ENCODE data around the gene PEPD. TPM values are rescaled to one million over a fixed set of nuclear protein-coding genes. Genes with fewer than 3 reads are reported as not detected.
A peak's percentile ranks its signal among the peaks of the same experiment; 100 is the strongest.

PEPD gene
- total RNA-seq, 8 experiments from 2014 or later: 15.1 to 113 (median 40.7) TPM

DNA sequence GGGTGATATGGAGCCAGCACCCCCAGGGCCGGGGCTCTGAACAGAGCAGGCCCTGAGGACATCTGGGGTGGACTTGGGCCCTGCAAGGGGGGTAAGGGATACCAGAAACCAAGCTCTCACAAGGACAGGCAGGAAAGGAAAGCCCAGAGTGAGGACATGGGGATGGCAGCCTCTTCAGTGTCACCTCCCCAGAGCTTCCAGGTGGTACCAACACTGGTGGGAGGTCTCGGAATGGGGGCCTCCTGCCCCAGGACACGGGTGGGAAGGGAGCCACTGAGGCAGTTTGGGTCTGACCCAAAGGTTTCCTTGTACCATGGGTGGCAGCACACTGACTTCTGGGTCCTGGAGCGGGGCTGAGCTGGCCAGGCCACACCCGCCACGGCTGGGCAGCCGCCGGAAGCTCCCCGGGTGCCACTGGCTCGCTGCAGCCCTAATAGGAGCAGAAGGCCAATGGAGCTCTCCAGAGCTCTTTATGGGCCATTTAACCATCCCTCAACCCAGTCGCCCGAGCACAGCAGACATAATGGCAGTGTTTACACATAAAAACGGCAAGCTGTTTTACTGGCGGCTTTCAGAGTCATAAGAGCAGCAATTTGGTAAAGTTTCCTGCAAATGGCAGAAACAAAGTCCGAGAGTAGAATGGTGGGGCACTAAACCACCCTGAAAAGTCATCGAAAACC lies 59.3 kb downstream of the PEPD start:
- whole genome bisulfite sequencing, 10 experiments: 80 to 100% (median 89%) methylated on average over 1 to 10 of the region's 16 CpGs; no CpG with 5 or more reads in 4 of the 10 experiments
- Histone ChIP-seq H3K27ac (no peak overlapping the region), H3K4me3 (no peak overlapping the region), H3K4me1 (replicated peaks in 1 of 2) (peaks cover 14 to 47% of the 10 kb centered on the region in 2 donors)
- peak in 1 of 8 experiments; percentile 35 for ATAC-seq (replicated peaks in 6 of 8)
- in situ Hi-C loops (cut with MboI; ENCODE audit: low pct_unique_long_range_greater_than_20kb in 2 of 9, low sequenced_read_pairs in 9 of 9, unreplicated experiment in 9 of 9): no loop called here

DNA sequence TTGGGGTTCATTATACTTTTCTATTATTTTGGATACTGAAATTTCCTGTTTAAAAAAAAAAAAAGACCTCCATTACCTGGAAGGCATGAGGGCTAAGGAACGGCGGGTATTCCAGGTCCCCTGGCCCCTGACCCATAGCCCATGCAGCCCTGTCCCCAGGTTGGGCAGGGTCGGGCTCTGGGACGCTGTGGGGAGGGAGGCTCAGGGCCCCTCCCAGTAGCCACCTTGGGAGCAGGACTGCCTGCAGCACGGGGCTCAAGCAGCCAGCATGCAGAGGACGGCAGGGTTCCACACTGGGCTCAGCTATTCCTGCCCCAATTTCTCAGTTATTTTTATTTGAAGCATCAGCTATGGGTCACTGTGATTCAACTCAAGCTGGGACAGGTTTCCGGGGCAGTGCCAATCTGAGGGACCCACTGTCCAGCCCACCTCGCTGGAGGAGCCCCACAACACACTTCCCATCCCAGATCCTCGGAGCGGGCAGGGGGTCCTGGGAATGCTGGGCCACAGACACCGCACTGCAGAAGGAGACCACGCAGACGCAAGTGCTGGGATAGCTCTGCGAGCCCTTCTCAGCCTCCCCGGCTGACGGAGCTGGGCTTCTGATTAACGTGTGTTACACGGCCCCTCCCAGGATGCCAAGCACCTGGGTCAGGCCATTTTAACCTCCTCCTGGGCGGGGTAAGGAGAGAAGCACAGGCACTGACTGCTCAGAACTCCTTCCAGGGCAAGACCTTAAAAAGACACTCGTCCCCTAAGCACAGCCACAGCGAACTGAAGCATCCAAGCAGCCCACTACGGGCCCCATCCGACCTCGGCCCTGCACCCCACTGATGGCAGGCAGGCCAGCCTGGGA lies 60.1 kb downstream of the PEPD start:
- Histone ChIP-seq H3K27ac (no peak overlapping the region), H3K4me3 (no peak overlapping the region), H3K4me1 (replicated peaks in 1 of 2) (peaks cover 11 to 42% of the 10 kb centered on the region in 2 donors)
- WGBS, 10 experiments: 86 to 100% (median 92%) methylated on average over 2 to 13 of the region's 24 CpGs; no CpG with 5 or more reads in 3 of the 10 experiments
- no peak for ATAC-seq (replicated peaks in 6 of 8)
- in situ Hi-C loops (cut with MboI; ENCODE audit: low pct_unique_long_range_greater_than_20kb in 2 of 9, low sequenced_read_pairs in 9 of 9, unreplicated experiment in 9 of 9): no loop called here

DNA sequence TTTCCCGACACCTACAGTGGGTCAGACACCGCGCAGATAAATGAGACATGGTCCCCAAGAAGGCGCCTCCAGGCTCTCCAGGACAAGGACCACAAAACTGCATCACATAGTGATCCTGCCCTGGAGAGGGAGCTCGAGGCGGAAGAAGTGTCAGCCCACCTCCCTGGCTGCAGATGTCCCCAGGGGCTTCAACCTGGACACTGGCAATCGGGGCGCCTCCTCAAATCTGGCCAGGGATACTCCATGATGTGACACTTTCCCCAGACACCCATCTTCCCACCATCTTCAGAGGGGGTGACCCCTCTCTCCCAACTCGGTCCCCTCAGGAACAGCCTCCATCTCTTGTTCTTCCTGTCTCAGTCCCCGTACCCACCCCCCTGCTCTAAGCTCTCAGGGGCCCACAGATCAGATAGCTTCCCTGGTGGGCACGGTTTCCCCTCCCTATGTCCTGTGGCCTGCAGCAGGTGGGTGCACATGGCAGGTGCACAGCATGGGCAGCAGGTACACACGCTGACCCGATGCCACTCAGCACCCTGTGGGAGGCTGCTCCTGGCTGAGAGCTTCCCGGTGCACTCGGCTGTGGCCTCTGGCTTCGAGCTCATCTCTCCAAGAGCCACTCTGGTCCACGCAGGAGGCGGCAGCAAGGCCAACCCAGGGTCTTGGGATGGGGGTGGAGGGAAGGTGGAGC lies 61.2 kb downstream of the PEPD start:
- 64 to 100% (median 87%) methylated on average over 3 to 8 of the region's 18 CpGs; no CpG with 5 or more reads in 5 of the 10 experiments for WGBS, 10 experiments
- no peak for ATAC-seq (replicated peaks in 6 of 8)
- H3K27ac ChIP-seq: no peak overlapping the region

DNA sequence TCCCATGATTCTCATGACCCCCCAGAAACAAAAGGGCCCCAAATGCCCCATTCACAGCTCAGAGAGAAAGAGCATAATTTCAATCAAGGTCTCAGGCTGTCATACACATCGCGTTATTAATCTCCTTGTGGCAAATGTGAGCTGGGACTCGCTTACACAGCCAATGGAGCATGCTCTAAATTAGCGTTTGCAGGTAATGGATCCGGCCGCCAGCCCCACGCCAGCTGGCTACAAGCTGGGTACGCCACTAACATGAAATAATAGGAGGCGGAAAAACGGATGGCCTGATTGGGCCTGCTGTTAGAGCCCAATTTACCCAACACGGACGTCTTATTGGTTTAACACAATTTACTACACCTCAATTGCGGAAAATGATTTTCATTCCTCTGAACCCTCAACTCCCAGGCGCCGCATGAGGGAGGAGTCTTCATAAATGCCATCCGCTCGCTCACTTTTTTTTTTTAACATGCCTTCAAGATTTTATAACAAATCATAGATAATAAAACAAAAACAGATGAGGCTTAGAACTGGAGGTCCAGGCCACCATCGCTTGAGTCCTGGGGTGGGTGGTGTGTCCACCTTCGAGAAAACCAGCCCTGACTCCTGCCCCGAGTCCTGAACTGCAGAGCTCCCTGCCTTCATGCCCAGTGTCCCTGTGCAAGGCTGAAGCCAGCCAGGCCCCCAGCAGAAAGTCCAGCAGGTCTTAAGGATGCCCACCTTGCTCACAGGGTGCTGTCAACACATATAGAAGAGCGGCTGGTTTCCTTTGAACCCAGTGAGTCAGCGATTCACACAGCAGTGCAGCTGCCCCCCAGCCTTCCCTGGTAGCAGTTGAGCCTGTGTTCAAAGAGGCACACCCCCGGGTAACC lies 62.1 kb downstream of the PEPD start:
- H3K27ac ChIP-seq: peak overlapping the region; percentile 1 to 46
- WGBS, 10 experiments: 69 to 100% (median 83%) methylated on average over 1 to 17 of the region's 23 CpGs
- in situ Hi-C loops (cut with MboI; ENCODE audit: low pct_unique_long_range_greater_than_20kb in 2 of 9, low sequenced_read_pairs in 9 of 9, unreplicated experiment in 9 of 9): no loop called here
- H3K4me3 ChIP-seq: no peak overlapping the region
- peaks cover 11 to 44% of the 10 kb centered on the region in 2 donors for H3K4me1 ChIP-seq (replicated peaks in 1 of 2)
- ATAC-seq (replicated peaks in 6 of 8): peak in 4 of 8 experiments; percentile 40 to 60 (median 53)

More for the DNA sequence above, 61.2 kb downstream of the PEPD start:
- Histone ChIP-seq H3K4me1 (replicated peaks in 1 of 2) (peaks cover 11 to 42% of the 10 kb centered on the region in 2 donors), H3K4me3 (no peak overlapping the region)
- in situ Hi-C loops (cut with MboI; ENCODE audit: low pct_unique_long_range_greater_than_20kb in 2 of 9, low sequenced_read_pairs in 9 of 9, unreplicated experiment in 9 of 9): no loop called here

DNA sequence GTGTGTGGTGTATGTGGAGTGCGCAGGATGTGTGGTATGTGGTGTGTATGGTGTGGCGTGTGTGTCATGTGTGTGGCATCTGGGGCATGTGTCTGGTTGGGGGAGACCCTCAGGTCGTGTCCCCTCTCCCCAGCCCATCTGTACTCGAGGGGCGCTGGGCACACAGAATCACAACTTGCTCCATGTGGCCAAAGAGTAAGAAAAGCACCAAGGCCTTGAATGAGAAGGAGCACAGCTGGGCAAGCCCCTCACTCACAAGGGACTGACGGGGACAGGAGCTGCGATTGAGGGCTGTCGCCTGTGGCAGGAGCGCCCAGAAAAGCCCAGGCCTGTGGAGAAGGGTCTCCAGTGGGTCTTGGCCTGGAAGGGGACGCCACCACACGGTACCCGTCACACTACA lies 62.8 kb downstream of the PEPD start:
- in situ Hi-C loops (cut with MboI; ENCODE audit: low pct_unique_long_range_greater_than_20kb in 2 of 9, low sequenced_read_pairs in 9 of 9, unreplicated experiment in 9 of 9): no loop called here
- ATAC-seq (replicated peaks in 6 of 8): peak in 4 of 8 experiments; percentile 16 to 39 (median 30)
- WGBS, 10 experiments: 90 to 92% methylated on average over 3 to 4 of the region's 12 CpGs; no CpG with 5 or more reads in 8 of the 10 experiments
- Histone ChIP-seq H3K27ac (peak overlapping the region; percentile 1 to 46), H3K4me3 (no peak overlapping the region), H3K4me1 (replicated peaks in 1 of 2) (peaks cover 11 to 42% of the 10 kb centered on the region in 2 donors)

DNA sequence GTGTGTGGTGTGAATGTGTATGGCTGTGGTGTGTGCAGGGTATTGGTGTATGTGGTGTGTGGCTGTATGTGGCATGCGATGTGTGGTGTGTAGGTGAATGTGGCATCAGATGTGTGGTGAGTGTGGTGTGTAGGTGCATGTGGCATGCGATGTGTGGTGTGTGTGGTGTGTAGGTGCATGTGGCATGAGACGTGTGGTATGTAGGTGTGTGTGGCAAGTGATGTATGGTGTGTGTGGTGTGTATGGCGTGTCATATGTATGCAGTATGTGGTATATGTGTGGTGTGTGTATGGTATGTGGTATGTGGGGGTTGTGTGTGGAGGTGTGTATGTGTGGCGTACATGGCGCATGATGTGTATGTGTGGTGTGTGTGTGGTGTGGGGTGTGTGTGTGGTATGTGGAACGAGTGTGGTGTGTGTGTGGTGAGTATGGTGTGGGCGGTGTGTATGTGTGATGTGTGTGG lies 63.4 kb downstream of the PEPD start:
- in situ Hi-C loops (cut with MboI; ENCODE audit: low pct_unique_long_range_greater_than_20kb in 2 of 9, low sequenced_read_pairs in 9 of 9, unreplicated experiment in 9 of 9): no loop called here
- H3K4me1 ChIP-seq (replicated peaks in 1 of 2): peaks cover 6 to 42% of the 10 kb centered on the region in 2 donors
- no peak overlapping the region for H3K27ac ChIP-seq
- H3K4me3 ChIP-seq: no peak overlapping the region
- ATAC-seq (replicated peaks in 6 of 8): no peak
- WGBS, 10 experiments: 100% methylated on average over 1 of the region's 8 CpGs; no CpG with 5 or more reads in 8 of the 10 experiments

DNA sequence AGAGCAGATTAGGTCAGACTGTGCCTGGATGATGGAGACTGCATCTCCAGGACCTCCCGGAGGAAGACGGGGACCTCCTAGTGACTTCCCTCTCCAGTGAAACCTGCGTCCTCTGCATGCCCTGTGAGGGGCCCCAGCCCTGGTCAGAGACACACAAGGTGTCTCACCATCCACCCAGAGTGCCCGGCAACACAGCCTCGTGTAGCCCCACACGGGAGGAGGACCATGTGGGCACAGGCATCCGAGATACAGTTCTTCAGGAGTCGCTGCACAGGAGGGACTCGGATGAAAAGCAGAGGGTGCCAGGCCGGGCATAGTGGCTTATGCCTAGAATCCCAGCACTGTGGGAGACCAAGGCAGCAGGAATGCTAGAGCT lies 64.8 kb downstream of the PEPD start:
- Histone ChIP-seq H3K4me1 (replicated peaks in 1 of 2) (peaks cover 4 to 34% of the 10 kb centered on the region in 2 donors), H3K27ac (no peak overlapping the region), H3K4me3 (no peak overlapping the region)
- ATAC-seq (replicated peaks in 6 of 8): no peak
- in situ Hi-C loops (cut with MboI; ENCODE audit: low pct_unique_long_range_greater_than_20kb in 2 of 9, low sequenced_read_pairs in 9 of 9, unreplicated experiment in 9 of 9): no loop called here
- WGBS, 10 experiments: 60 to 100% (median 89%) methylated on average over 2 to 6 of the region's 10 CpGs; no CpG with 5 or more reads in 5 of the 10 experiments

DNA sequence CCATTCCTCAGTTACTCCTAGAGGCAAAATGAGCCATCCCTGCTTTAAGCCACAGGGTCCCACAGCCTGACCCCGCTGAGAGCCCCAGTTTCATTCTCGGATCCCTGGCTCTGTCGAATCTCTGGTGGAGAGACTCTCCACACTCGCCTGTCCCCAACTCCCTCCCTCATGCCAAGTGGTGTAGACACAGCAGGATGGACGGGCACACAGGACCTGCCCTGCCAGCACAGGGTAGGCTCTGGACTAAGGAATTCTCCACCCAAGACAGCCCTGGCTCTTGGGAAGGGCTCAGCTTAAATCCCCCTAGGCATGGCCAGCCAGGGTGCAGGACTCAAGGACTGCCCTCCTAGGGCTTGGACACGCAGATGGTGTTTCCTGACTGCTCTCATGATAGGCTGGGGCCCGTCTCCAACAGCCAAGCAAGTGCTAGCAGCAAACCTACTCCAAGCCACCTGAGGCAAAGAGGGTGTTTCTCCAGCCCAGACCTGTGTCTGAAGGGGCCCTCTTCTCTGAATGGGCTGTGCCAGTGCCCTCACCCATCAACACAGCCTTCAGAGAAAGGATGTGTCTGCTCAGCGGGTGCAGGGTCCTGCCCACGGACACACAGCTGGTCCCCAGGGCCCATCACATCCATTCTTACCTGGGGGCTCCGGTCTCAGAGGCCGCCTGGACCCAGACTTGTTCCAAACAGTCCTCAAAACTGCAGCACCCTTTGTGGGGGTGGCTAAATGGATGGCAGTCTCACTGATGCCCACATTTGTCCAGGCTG lies 65.3 kb downstream of the PEPD start:
- in situ Hi-C loops (cut with MboI; ENCODE audit: low pct_unique_long_range_greater_than_20kb in 2 of 9, low sequenced_read_pairs in 9 of 9, unreplicated experiment in 9 of 9): no loop called here
- 74 to 100% (median 94%) methylated on average over 1 to 5 of the region's 11 CpGs; no CpG with 5 or more reads in 4 of the 10 experiments for WGBS, 10 experiments
- no peak overlapping the region for H3K27ac ChIP-seq
- no peak for ATAC-seq (replicated peaks in 6 of 8)
- peaks cover 4 to 28% of the 10 kb centered on the region in 2 donors for H3K4me1 ChIP-seq (replicated peaks in 1 of 2)
- no peak overlapping the region for H3K4me3 ChIP-seq

DNA sequence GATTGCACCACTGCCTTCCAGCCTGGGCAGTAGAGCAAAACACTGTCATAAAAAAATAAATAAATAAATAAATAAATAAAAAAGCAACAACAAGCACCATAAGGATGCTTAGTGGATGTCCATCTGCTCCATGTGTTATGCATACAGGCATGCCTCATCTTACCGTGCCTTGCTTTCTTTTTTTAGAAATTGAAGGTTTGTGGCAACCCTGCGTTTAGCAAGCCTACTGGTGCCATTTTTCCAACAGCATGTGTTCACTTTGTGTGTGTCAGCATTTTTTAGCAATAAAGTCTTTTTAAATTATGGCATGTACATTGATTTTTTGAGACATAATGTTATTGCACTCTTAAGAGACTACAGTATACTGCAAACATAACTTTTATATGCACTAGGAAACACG lies 68.3 kb downstream of the PEPD start:
- no peak overlapping the region for H3K4me3 ChIP-seq
- 37 to 92% (median 83%) methylated on average over 2 to 3 of the region's 3 CpGs for WGBS, 10 experiments
- in situ Hi-C loops (cut with MboI; ENCODE audit: low pct_unique_long_range_greater_than_20kb in 2 of 9, low sequenced_read_pairs in 9 of 9, unreplicated experiment in 9 of 9): no loop called here
- H3K4me1 ChIP-seq (replicated peaks in 1 of 2): peaks cover 0 to 14% of the 10 kb centered on the region in 2 donors
- no peak overlapping the region for H3K27ac ChIP-seq
- no peak for ATAC-seq (replicated peaks in 6 of 8)

DNA sequence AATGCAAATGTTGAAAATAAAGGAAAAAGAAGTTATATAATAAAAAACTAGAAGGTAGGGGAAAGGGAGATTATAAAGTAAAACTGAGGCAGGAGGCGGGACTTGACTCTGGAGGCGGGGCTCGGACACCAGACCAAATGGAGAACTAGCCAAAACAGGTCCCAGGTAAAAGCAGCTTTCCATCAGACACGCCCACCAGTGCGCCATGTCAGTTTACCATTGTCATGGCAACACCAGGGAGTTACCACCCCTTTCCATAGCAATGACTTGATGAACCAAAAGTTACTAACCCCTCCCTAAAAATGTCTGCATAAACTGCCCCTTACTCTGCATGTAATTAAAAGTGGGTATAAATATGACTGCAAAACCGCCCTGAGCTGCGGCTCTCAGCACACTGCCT lies 70.9 kb downstream of the PEPD start:
- Histone ChIP-seq H3K27ac (no peak overlapping the region), H3K4me1 (replicated peaks in 1 of 2) (peaks cover 10 to 24% of the 10 kb centered on the region in 2 donors), H3K4me3 (no peak overlapping the region)
- in situ Hi-C loops (cut with MboI; ENCODE audit: low pct_unique_long_range_greater_than_20kb in 2 of 9, low sequenced_read_pairs in 9 of 9, unreplicated experiment in 9 of 9): no loop called here
- peak in 2 of 8 experiments; percentile 24 to 36 for ATAC-seq (replicated peaks in 6 of 8)
- 77 to 100% (median 93%) methylated on average over 2 to 7 of the region's 7 CpGs for WGBS, 10 experiments

DNA sequence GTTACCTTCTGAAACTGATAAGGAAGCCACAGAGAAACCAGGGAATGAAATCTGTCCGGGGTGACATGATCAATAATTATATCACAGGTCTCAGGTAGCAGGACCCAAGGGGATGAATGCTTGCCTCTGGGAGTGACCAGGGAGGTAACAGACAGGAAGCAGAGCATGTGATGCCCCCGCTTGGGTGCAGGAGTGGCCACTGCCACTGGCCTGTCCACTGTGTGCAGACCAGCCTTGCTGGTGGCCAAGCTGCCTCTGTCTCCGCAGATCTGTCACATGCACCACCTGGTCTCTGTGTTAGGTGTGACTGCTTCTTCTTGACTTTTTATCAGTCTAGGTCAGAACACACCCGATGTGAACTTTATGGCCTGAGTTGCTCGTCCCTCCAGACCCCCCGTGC lies 71.8 kb downstream of the PEPD start:
- Histone ChIP-seq H3K4me1 (replicated peaks in 1 of 2) (peaks cover 14 to 27% of the 10 kb centered on the region in 2 donors), H3K27ac (no peak overlapping the region), H3K4me3 (no peak overlapping the region)
- ATAC-seq (replicated peaks in 6 of 8): no peak
- 80 to 100% (median 88%) methylated on average over 1 to 5 of the region's 6 CpGs; no CpG with 5 or more reads in 5 of the 10 experiments for WGBS, 10 experiments
- in situ Hi-C loops (cut with MboI; ENCODE audit: low pct_unique_long_range_greater_than_20kb in 2 of 9, low sequenced_read_pairs in 9 of 9, unreplicated experiment in 9 of 9): loop anchor here in 4 of 9 experiments (25.0 kb wide), 1 partner anchor 313 kb away; no protein-coding TSS in a partner anchor

Data from motor neuron (in vitro differentiated cells).